Astrocyte (in vitro differentiated cells and primary cell): ENCODE data around the gene ABO. TPM values are rescaled to one million over a fixed set of nuclear protein-coding genes. Genes with fewer than 3 reads are reported as not detected.

Experiments used
- DNase-seq: peaks from one replicate; pipeline ENCODE4 v3.0.0-alpha.2; 2010; ENCODE audit warnings: low read depth
- FAIRE-seq: peaks from 2 replicates; lab custom pipeline; 2011; peaks lifted over from hg19 to GRCh38; lab: Jason Lieb, UNC
- H2AFZ ChIP-seq: 2 replicates; pipeline ENCODE4 v1.6.0; 2012; ENCODE audit warnings: low read depth, low read length, inconsistent platforms
- H3K27ac ChIP-seq: 2 replicates; pipeline ENCODE4 v1.5.1; 2011; ENCODE audit warnings: low read depth, low read length, inconsistent platforms
- H3K27me3 ChIP-seq: 2 replicates; pipeline ENCODE4 v1.6.0; 2011; ENCODE audit warnings: low read length, inconsistent platforms; ENCODE audit not compliant: insufficient read depth
- H3K36me3 ChIP-seq: 2 replicates; pipeline ENCODE4 v1.5.1; 2011; ENCODE audit warnings: low read length, inconsistent platforms; ENCODE audit not compliant: insufficient read depth
- H3K4me1 ChIP-seq: 2 replicates; pipeline ENCODE4 v1.5.1; 2011; ENCODE audit warnings: low read length, inconsistent platforms; ENCODE audit not compliant: insufficient read depth
- H3K4me2 ChIP-seq: 2 replicates; pipeline ENCODE4 v1.6.0; 2012; ENCODE audit warnings: low read length, inconsistent platforms
- H3K4me3 ChIP-seq: 2 replicates; pipeline ENCODE4 v1.5.1; 2011; ENCODE audit warnings: low read depth, mild to moderate bottlenecking, low read length, inconsistent platforms; ENCODE audit not compliant: insufficient read depth
- H3K79me2 ChIP-seq: 2 replicates; pipeline ENCODE4 v1.6.0; 2012; ENCODE audit warnings: mild to moderate bottlenecking, low read length, inconsistent platforms; ENCODE audit not compliant: insufficient read depth
- H3K9ac ChIP-seq: 2 replicates; pipeline ENCODE4 v1.6.0; 2012; ENCODE audit warnings: mild to moderate bottlenecking, low read length, inconsistent platforms
- H3K9me3 ChIP-seq: 2 replicates; pipeline ENCODE4 v1.5.1; 2012; ENCODE audit warnings: low read depth, mild to moderate bottlenecking, low read length, inconsistent platforms; ENCODE audit not compliant: insufficient read depth
- H4K20me1 ChIP-seq: 2 replicates; pipeline ENCODE4 v1.6.0; 2012; ENCODE audit warnings: low read length, inconsistent platforms; ENCODE audit not compliant: insufficient read depth
- H3K27ac Mint-ChIP-seq: one replicate; pipeline ENCODE4 v1.8.0; 2021; ENCODE audit warnings: mild to moderate bottlenecking, mixed read lengths; ENCODE audit not compliant: unreplicated experiment
- H3K27me3 Mint-ChIP-seq: one replicate; pipeline ENCODE4 v1.8.0; 2021; ENCODE audit warnings: low read depth, mixed read lengths; ENCODE audit not compliant: unreplicated experiment
- H3K36me3 Mint-ChIP-seq: one replicate; pipeline ENCODE4 v1.8.0; 2021; ENCODE audit warnings: low read depth, mixed read lengths; ENCODE audit not compliant: unreplicated experiment
- H3K4me1 Mint-ChIP-seq: one replicate; pipeline ENCODE4 v1.8.0; 2021; ENCODE audit warnings: low read depth, mixed read lengths; ENCODE audit not compliant: unreplicated experiment
- H3K4me3 Mint-ChIP-seq: one replicate; pipeline ENCODE4 v1.8.0; 2021; ENCODE audit warnings: mild to moderate bottlenecking, moderate library complexity, mixed read lengths; ENCODE audit not compliant: unreplicated experiment
- H3K9me3 Mint-ChIP-seq: one replicate; pipeline ENCODE4 v1.8.0; 2021; ENCODE audit warnings: mild to moderate bottlenecking, mixed read lengths; ENCODE audit not compliant: unreplicated experiment
- CTCF ChIP-seq: IDR thresholded peaks from 2 replicates; pipeline ENCODE4 v1.5.1; 2011; ENCODE audit warnings: low read depth, mild to moderate bottlenecking, inconsistent platforms, low read length, moderate library complexity; ENCODE audit not compliant: insufficient read depth
- EZH2 ChIP-seq: IDR thresholded peaks from 2 replicates; pipeline ENCODE4 v1.6.1; 2012; ENCODE audit warnings: mild to moderate bottlenecking, low read length, inconsistent platforms; ENCODE audit not compliant: insufficient read depth
- total RNA-seq: library from RNA; stranded (reverse); gene quantifications from 2 replicates; pipeline ENCODE4 v1.2.1, GENCODE V29; 2021

ABO gene
- total RNA-seq, 1 donor from 2014 or later = not detected

- Histone ChIP-seq H2AFZ (no peak overlapping the region), H4K20me1 (no peaks in the 10 kb centered on the region), H3K9ac (no peak overlapping the region), H3K79me2 (no peaks in the 10 kb centered on the region), H3K4me3 (no peak overlapping the region), H3K27ac (no peak overlapping the region), H3K4me1 (no peaks in the 10 kb centered on the region), H3K27me3 (no peaks in the 10 kb centered on the region), H3K36me3 (no peaks in the 10 kb centered on the region), H3K9me3 (peaks cover 8% of the 10 kb centered on the region), H3K4me2 (no peak overlapping the region)
- FAIRE-seq = no peak
- Mint-ChIP-seq H3K27ac (no peak overlapping the region), H3K4me1 (no peaks in the 10 kb centered on the region), H3K36me3 (no peaks in the 10 kb centered on the region), H3K27me3 (peaks cover 19% of the 10 kb centered on the region), H3K4me3 (no peak overlapping the region), H3K9me3 (peaks cover 36% of the 10 kb centered on the region)
- TF ChIP-seq CTCF (no peak), EZH2 (no peak)
- no peak for DNase-seq
These were observed 19.3 kb upstream of the ABO start for GRCh38 chr9:133294257-133294656.

- H3K4me3 Mint-ChIP-seq = no peak overlapping the region
- Histone ChIP-seq H4K20me1 (no peaks in the 10 kb centered on the region), H3K4me2 (no peak overlapping the region), H3K9me3 (peaks cover 8% of the 10 kb centered on the region), H2AFZ (no peak overlapping the region), H3K79me2 (no peaks in the 10 kb centered on the region), H3K9ac (no peak overlapping the region), H3K27ac (no peak overlapping the region), H3K4me1 (no peaks in the 10 kb centered on the region), H3K27me3 (no peaks in the 10 kb centered on the region), H3K36me3 (no peaks in the 10 kb centered on the region), H3K4me3 (no peak overlapping the region)
- H3K9me3 Mint-ChIP-seq = peaks cover 38% of the 10 kb centered on the region
- no peaks in the 10 kb centered on the region for H3K36me3 Mint-ChIP-seq
- H3K4me1 Mint-ChIP-seq = no peaks in the 10 kb centered on the region
- TF ChIP-seq CTCF = no peak
- TF ChIP-seq EZH2 = no peak
- peaks cover 16% of the 10 kb centered on the region for H3K27me3 Mint-ChIP-seq
- no peak overlapping the region for H3K27ac Mint-ChIP-seq
- DNase-seq = no peak
- FAIRE-seq = no peak
These were observed 15.8 kb upstream of the ABO start for GRCh38 chr9:133290751-133291302.

GRCh38 chr9:133286523-133286922, 11.5 kb upstream of the ABO start:
- no peak for FAIRE-seq
- no peak overlapping the region for H3K27ac ChIP-seq
- no peaks in the 10 kb centered on the region for H3K36me3 Mint-ChIP-seq

More at GRCh38 chr9:133286523-133286922, 11.5 kb upstream of the ABO start:
- Histone ChIP-seq H3K4me2 (no peak overlapping the region), H2AFZ (no peak overlapping the region), H3K9me3 (peaks cover 6% of the 10 kb centered on the region), H4K20me1 (no peaks in the 10 kb centered on the region), H3K9ac (no peak overlapping the region), H3K79me2 (no peaks in the 10 kb centered on the region), H3K27me3 (peaks cover 3% of the 10 kb centered on the region), H3K4me3 (no peak overlapping the region), H3K4me1 (no peaks in the 10 kb centered on the region), H3K36me3 (no peaks in the 10 kb centered on the region)
- DNase-seq = peak; percentile 2
- Mint-ChIP-seq H3K4me3 (no peak overlapping the region), H3K27me3 (peaks cover 8% of the 10 kb centered on the region), H3K4me1 (no peaks in the 10 kb centered on the region), H3K9me3 (peaks cover 19% of the 10 kb centered on the region), H3K27ac (no peak overlapping the region)
- TF ChIP-seq CTCF = no peak
- no peak for TF ChIP-seq EZH2
